Stimulated activated CD4-positive, alpha-beta T cell treated with anti-CD3 and anti-CD28 coated beads, Interleukin-4, amount 100 ng/mL, for 24 hours (primary cell): ENCODE data around the gene ROBO1.

Source experiments
- DNase-seq: peaks from one replicate; pipeline ENCODE4 v3.0.0-alpha.2; 2020

Gene ROBO1

GRCh38 chr3:78957456-78957855 lies 810.3 kb downstream of the ROBO1 start:
- no peak for DNase-seq

GRCh38 chr3:78951342-78951945 lies 816.4 kb downstream of the ROBO1 start:
- no peak for DNase-seq

- DNase-seq = no peak
Observed at GRCh38 chr3:78941587-78941986, 826.2 kb downstream of the ROBO1 start.

GRCh38 chr3:78940626-78941025 lies 827.2 kb downstream of the ROBO1 start:
- DNase-seq = no peak

GRCh38 chr3:78940128-78940527 lies 827.7 kb downstream of the ROBO1 start:
- DNase-seq = no peak

- no peak for DNase-seq
Observed at GRCh38 chr3:78937475-78937874, 830.3 kb downstream of the ROBO1 start.

- no peak for DNase-seq
Observed at GRCh38 chr3:78927759-78928158, 840.0 kb downstream of the ROBO1 start.

GRCh38 chr3:78926523-78926922 lies 841.3 kb downstream of the ROBO1 start:
- DNase-seq = no peak

GRCh38 chr3:78924711-78925110 lies 843.1 kb downstream of the ROBO1 start:
- no peak for DNase-seq

GRCh38 chr3:78919021-78919755 lies 848.6 kb downstream of the ROBO1 start:
- DNase-seq = no peak

GRCh38 chr3:78918361-78919020 lies 849.3 kb downstream of the ROBO1 start:
- no peak for DNase-seq

GRCh38 chr3:78917536-78917935 lies 850.3 kb downstream of the ROBO1 start:
- DNase-seq = no peak

- no peak for DNase-seq
Observed at GRCh38 chr3:78913711-78914110, 854.1 kb downstream of the ROBO1 start.

GRCh38 chr3:78912687-78913086 lies 855.1 kb downstream of the ROBO1 start:
- no peak for DNase-seq

GRCh38 chr3:78912259-78912658 lies 855.5 kb downstream of the ROBO1 start:
- DNase-seq = no peak

GRCh38 chr3:78911394-78911793 lies 856.4 kb downstream of the ROBO1 start:
- no peak for DNase-seq

- no peak for DNase-seq
Observed at GRCh38 chr3:78908236-78908635, 859.6 kb downstream of the ROBO1 start.

- no peak for DNase-seq
Observed at GRCh38 chr3:78907367-78907766, 860.4 kb downstream of the ROBO1 start.

GRCh38 chr3:78906930-78907329 lies 860.9 kb downstream of the ROBO1 start:
- no peak for DNase-seq

GRCh38 chr3:78906245-78906644 lies 861.6 kb downstream of the ROBO1 start:
- no peak for DNase-seq

- DNase-seq = no peak
Observed at GRCh38 chr3:78905700-78906099, 862.1 kb downstream of the ROBO1 start.

- no peak for DNase-seq
Observed at GRCh38 chr3:78901544-78901943, 866.3 kb downstream of the ROBO1 start.

- no peak for DNase-seq
Observed at GRCh38 chr3:78900880-78901279, 866.9 kb downstream of the ROBO1 start.

GRCh38 chr3:78900426-78900825 lies 867.4 kb downstream of the ROBO1 start:
- no peak for DNase-seq
